Parathyroid adenoma (tissue), 2 donors: ENCODE data around the gene NAA38.

Source experiments
- H2AFZ ChIP-seq: fragments of 300-600 bp; sonication (generic); one replicate; pipeline ENCODE4 v1.7.0; 2017; ENCODE audit warnings: antibody characterized with exemption, mild to moderate bottlenecking
- H3K27ac ChIP-seq: fragments of 300-600 bp; sonication (generic); one replicate; pipeline ENCODE4 v1.7.0; 2017
- H3K27me3 ChIP-seq: fragments of 300-600 bp; sonication (generic); one replicate; pipeline ENCODE4 v1.7.0; 2017; ENCODE audit warnings: low read length; ENCODE audit not compliant: control insufficient read depth, insufficient read depth
- H3K36me3 ChIP-seq: fragments of 300-600 bp; sonication (generic); one replicate; pipeline ENCODE4 v1.7.0; 2017; ENCODE audit warnings: low read length; ENCODE audit not compliant: control insufficient read depth, insufficient read depth
- H3K4me1 ChIP-seq: fragments of 300-600 bp; sonication (generic); one replicate; pipeline ENCODE4 v1.7.0; 2017; ENCODE audit warnings: control low read depth
- H3K4me2 ChIP-seq: fragments of 300-600 bp; sonication (generic); one replicate; pipeline ENCODE4 v1.7.0; 2017; ENCODE audit warnings: low read length
- H3K4me3 ChIP-seq: fragments of 300-600 bp; sonication (generic); one replicate; pipeline ENCODE4 v1.7.0; 2017; ENCODE audit warnings: low read depth, low read length
- H3K79me2 ChIP-seq: fragments of 300-600 bp; sonication (generic); one replicate; pipeline ENCODE4 v1.7.0; 2017; ENCODE audit warnings: control low read depth
- H3K9ac ChIP-seq: fragments of 300-600 bp; sonication (generic); one replicate; pipeline ENCODE4 v1.7.0; 2017; ENCODE audit warnings: mild to moderate bottlenecking
- H3K9me3 ChIP-seq: fragments of 300-600 bp; sonication (generic); one replicate; pipeline ENCODE4 v1.7.0; 2017; ENCODE audit warnings: low read length; ENCODE audit not compliant: control insufficient read depth
- CTCF ChIP-seq: fragments of 300-600 bp; sonication (generic); IDR thresholded peaks from one replicate; pipeline ENCODE4 v1.7.0; 2017; ENCODE audit warnings: antibody characterized with exemption, mild to moderate bottlenecking
- donor health status: primary hyperparathyroidism.

The NAA38 gene

GRCh38 chr17:7833011-7833794, 24.2 kb downstream of the NAA38 start:
- Histone ChIP-seq H3K4me3 (peak overlapping the region; percentile 96), H3K36me3 (no peaks in the 10 kb centered on the region), H3K4me1 (peaks cover 14% of the 10 kb centered on the region), H2AFZ (peak overlapping the region; percentile 86), H3K79me2 (peaks cover 7% of the 10 kb centered on the region), H3K9ac (peak overlapping the region; percentile 90), H3K9me3 (no peaks in the 10 kb centered on the region), H3K27me3 (no peaks in the 10 kb centered on the region), H3K27ac (peak overlapping the region; percentile 99), H3K4me2 (peak overlapping the region; percentile 98)
- no peak for TF ChIP-seq CTCF

DNA sequence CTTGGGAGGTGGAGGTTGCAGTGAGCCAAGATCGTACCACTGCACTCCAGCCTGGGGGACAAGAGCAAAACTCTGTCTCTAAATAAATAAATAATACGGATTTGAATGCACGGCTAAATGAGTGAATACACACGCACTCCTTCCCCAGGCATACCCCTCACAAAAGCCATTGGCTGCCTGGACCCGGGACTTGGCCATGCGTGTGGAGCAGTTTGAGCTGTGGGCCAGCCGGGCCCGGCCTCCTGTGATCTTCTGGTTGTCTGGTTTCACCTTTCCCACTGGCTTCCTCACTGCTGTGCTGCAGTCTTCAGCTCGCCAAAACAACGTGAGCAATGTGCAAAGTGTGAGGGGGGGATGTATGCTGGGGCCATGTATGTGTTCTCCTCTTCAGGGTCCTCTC, 24.9 kb downstream of the NAA38 start:
- Histone ChIP-seq H3K9me3 (no peaks in the 10 kb centered on the region), H3K36me3 (no peaks in the 10 kb centered on the region), H3K4me2 (no peak overlapping the region), H2AFZ (no peak overlapping the region), H3K9ac (no peak overlapping the region), H3K4me3 (no peak overlapping the region), H3K27me3 (no peaks in the 10 kb centered on the region), H3K27ac (no peak overlapping the region), H3K4me1 (peaks cover 10% of the 10 kb centered on the region), H3K79me2 (peaks cover 7% of the 10 kb centered on the region)
- TF ChIP-seq CTCF, result no peak

- no peaks in the 10 kb centered on the region for H3K27me3 ChIP-seq
- no peak overlapping the region for H3K9ac ChIP-seq
- H3K4me3 ChIP-seq, result no peak overlapping the region
- H3K9me3 ChIP-seq, result no peaks in the 10 kb centered on the region
- no peak overlapping the region for H3K4me2 ChIP-seq
- no peak for TF ChIP-seq CTCF
- no peak overlapping the region for H2AFZ ChIP-seq
- peaks cover 3% of the 10 kb centered on the region for H3K79me2 ChIP-seq
- peaks cover 5% of the 10 kb centered on the region for H3K4me1 ChIP-seq
- no peaks in the 10 kb centered on the region for H3K36me3 ChIP-seq
- H3K27ac ChIP-seq, result no peak overlapping the region
Observed at GRCh38 chr17:7831233-7831632, 26.1 kb downstream of the NAA38 start.

GRCh38 chr17:7830616-7831015, 26.7 kb downstream of the NAA38 start:
- no peak for TF ChIP-seq CTCF
- Histone ChIP-seq H3K79me2 (peaks cover 3% of the 10 kb centered on the region), H3K4me3 (no peak overlapping the region), H2AFZ (no peak overlapping the region), H3K27me3 (no peaks in the 10 kb centered on the region), H3K4me2 (no peak overlapping the region), H3K36me3 (no peaks in the 10 kb centered on the region), H3K9ac (no peak overlapping the region), H3K9me3 (no peaks in the 10 kb centered on the region), H3K27ac (no peak overlapping the region), H3K4me1 (peaks cover 10% of the 10 kb centered on the region)
